HG03354 (cell line): ENCODE data around the gene SIRPD.
"Not testable (repeated sequence)": the region's sequence is repeated elsewhere in the genome, so short reads cannot be mapped to it uniquely, and the experiment has no call there.

ENCODE experiments used
- ATAC-seq: cut with Tn5 transposase; IDR thresholded peaks from one replicate; pipeline ENCODE4 v1.9.1; 2021; ENCODE audit warnings: mild to moderate bottlenecking; ENCODE audit not compliant: unreplicated experiment, poor library complexity, severe bottlenecking

Gene SIRPD

GRCh38 chr20:1557605-1558004 lies at the start of gene SIRPD:
SIRPD (minus strand) TSS chr20:1557705; CDS start chr20:1557653, 52 bp downstream.
- no peak for ATAC-seq

DNA sequence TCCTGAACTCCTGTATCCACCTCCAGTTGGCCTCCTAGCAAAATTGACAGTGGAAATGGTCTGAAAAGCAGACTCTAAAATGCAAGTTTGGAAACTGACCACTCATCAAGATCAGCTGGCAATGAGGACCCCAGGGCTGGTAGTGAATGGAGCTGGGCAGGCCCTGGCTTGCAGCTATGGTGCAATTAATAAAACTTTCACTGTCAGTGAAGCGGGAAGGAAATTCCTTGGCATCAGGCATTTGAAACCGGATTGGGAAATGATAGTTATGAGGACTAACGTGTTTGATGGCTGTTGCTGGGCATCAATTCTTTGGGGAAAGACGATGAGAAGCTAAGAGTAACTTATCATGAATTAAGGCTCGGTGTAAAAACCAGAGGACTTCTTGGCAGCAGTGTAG lies 43.2 kb upstream of the SIRPD start:
- no peak for ATAC-seq

GRCh38 chr20:1595333-1595732 lies 37.8 kb upstream of the SIRPD start:
- ATAC-seq: no peak

GRCh38 chr20:1588533-1589460 lies 31.3 kb upstream of the SIRPD start:
- ATAC-seq: no peak

GRCh38 chr20:1587781-1588532 lies 30.5 kb upstream of the SIRPD start:
- no peak for ATAC-seq

DNA sequence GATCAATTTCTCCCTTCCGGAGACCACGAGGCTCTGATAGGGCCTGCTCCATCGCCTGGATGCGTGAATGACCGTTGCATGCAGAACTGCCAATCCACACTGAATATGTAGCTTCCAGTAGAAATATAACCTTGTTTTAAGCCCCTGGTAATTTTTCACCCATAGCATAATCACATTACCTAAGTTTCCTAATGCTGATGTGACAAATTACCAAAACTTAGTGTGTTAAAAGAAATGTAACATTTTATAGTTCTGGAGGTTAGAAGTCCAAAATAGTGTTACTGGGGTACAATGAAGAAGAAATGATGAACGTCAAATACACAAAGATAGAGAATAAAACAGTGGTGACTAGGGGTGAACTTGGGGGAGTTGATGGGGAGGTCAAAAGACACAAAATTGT lies 22.0 kb upstream of the SIRPD start:
- ATAC-seq: no peak

DNA sequence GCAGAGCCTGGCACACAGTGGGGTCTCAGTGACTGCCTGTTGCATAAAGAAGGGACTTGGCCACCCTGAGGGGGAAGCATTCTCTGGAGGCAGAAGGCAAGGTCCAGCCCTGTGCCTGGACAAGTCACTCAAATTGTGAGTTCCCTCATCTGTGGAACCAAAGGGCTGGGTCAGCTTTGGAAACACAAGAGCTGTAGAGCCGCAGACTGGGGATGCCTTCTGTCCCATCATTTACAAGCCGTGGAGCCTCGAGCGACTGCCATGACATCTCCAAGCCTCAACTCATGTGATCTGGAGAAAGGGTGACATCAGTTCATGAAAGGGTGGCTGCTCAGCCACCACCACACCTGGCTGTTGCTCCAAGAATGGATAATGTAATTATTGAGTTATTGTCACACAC lies 20.4 kb upstream of the SIRPD start:
- ATAC-seq: no peak

- not testable (repeated sequence) for ATAC-seq
Measured at GRCh38 chr20:1577313-1577712, 19.8 kb upstream of the SIRPD start.

GRCh38 chr20:1576641-1577040 lies 19.1 kb upstream of the SIRPD start:
- ATAC-seq: no peak

DNA sequence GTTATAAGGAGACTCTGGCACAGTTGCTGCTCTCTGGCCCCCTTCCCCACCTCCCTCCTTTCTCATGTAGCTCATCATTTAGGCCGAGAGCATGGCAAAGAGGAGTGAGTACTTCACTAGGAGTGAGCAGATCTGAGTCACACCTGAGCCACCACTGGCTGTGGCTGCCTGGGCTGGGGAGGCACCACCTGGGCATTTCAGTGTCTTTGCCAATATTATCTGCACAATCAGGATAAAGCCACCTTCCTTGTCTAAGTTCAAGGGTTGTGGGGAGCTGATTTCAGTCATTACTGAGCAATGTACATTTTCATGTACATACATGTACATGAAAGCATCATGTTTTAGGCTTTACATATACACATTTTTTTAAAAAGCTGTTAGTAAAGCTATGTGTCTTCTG lies 18.5 kb upstream of the SIRPD start:
- not testable (repeated sequence) for ATAC-seq

DNA sequence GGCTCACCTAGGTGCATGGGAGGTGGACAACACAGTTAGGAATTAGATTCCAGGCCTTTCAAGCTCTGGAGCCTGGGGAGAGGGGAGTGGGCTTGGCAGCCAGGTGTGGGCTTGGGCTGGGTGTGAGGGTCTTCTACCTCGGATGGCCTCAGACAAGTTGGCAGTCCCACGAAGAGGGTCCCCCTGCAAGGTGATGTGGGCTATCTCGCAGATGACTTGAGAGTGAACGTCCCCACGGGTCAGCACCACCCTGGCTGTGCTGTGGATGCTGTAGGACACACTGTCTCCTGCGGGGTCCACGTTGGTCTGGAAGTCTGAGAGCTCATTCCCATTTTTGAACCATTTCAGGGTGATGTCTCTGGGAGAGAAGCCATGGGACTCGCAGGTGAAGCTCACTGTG lies 14.1 kb upstream of the SIRPD start:
- not testable (repeated sequence) for ATAC-seq

DNA sequence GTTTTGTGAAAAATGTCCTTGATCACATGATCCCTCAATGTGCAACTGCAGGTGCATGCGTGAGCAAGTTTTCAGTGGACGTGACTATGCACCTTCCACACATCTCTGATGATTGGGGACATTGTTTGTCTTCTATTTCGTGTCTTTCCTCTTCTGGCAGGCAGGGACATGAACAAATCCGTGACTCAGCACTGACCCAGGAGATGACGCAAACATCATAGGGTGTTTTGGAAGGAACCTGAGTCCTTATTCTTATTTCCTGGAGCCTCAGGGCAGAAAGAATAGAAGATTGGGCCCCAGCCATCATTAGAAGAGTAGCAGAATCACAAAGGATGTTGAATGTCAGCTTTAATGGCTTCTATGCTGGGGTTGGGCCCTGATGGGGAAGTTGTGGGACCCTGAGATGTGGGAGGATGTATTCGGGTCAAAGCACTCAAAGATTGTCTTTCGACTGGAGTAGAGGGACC lies 11.9 kb upstream of the SIRPD start:
- ATAC-seq: no peak

GRCh38 chr20:1568163-1568490 lies 10.6 kb upstream of the SIRPD start:
- no peak for ATAC-seq

- no peak for ATAC-seq
Measured at GRCh38 chr20:1567392-1568162, 10.1 kb upstream of the SIRPD start.

- ATAC-seq: no peak
Measured at GRCh38 chr20:1566701-1567100, 9.2 kb upstream of the SIRPD start.

DNA sequence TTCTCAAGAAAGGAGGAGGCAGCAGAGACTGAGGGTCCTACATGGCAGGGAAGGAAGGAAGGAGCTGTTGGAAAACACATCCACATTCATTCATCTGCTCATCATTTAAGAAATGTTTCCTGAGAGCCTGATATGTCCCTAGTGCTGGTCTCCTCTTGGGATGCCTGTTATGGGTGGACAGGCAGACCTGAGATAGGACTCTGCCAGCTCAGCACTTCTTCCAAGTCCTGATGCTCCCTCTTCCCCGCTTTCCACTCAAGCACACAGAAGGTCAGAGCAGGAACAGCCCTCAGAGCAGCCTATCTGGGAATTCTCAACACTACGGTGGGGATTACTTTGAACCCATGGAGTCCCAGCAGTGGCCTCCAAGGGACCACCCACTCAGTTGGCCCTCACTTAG lies 8.0 kb upstream of the SIRPD start:
- ATAC-seq: no peak

DNA sequence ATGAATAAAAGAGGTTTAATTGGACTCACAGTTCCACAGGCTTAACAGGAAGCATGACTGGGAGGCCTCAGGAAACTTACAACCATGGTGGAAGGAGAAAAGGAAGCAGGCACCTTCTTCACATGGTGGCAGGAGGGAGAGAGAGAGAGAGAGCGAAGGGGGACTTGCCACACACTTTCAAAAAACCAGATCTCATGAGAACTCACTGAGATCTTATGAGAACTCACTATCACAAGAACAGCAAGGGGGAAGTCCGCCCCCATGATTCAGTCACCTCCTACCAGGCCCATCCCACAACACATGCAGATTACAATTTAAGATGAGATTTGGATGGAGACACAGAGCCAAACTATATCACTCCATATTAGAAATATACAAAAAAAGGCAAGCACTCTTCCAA lies 6.1 kb upstream of the SIRPD start:
- no peak for ATAC-seq

DNA sequence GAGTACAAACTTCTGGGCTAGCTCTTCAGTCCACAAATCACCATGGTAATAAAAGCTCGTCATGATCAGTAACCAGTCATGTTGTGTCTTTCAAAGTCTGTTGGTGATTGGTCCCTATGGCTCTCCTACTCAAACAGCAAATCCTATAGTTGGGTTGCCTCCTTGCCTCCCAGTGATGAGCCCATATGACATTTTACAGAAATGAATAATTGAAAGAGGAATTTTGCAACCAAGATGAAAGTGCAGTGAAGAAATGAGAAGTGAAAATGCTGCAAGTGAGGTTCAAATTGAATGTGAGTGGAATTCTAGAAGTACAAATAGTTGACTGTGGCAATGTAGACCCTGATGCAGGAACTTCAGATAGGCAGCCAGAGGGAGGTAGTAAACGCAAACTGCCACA lies 5.1 kb upstream of the SIRPD start:
- ATAC-seq: no peak

DNA sequence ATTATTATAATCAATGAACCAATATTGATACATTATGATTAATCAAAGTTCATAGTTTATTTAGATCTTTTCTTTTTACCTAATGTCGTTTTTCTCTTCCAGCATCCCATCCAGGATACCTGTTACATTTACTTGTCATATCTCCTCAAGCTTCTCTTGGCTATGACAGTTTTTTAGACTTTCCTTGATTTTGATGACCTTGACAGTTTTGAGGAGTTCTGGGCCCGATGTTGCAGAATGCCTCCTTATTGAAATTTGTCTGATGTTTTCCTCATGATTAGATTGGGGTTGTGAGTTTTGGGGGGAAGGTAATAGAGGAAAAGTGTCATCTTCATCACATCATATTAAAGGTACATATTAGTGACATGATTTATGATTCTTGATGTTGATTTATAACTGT lies 3.8 kb upstream of the SIRPD start:
- ATAC-seq: no peak

GRCh38 chr20:1555952-1556351 lies 1.6 kb downstream of the SIRPD start:
- no peak for ATAC-seq
